GM12878 (cell line): ENCODE results near the gene XPNPEP2. TPM values are rescaled to one million over a fixed set of nuclear protein-coding genes. Genes with fewer than 3 reads are reported as not detected.

Source experiments
- ATAC-seq: fragments of 200-7000 bp; cut with Tn5 transposase; 3 replicates; pipeline ENCODE4 v1.9.1; 2020; ENCODE audit warnings: mild to moderate bottlenecking, moderate library complexity
- BruUV-seq: library from RNA; stranded (reverse); fragments of 400-500 nt; replicated peaks from 2 replicates; lab custom pipeline; 2021; lab: Mats Ljungman, UMichigan
- CTCF ChIA-PET: fragments of 300-600 bp; sonication (Branson Sonifier 250); formaldehyde crosslinking; extraction: SDS; loops from one replicate; lab custom pipeline; 2021; ENCODE audit warnings: inconsistent platforms; lab: Yijun Ruan, JAX
- POLR2A ChIA-PET: fragments of 350-600 bp; formaldehyde crosslinking; extraction: SDS; loops from one replicate; lab custom pipeline; 2021; ENCODE audit warnings: inconsistent platforms; lab: Charles Lee
- RAD21 ChIA-PET: fragments of 300-600 bp; sonication (Branson Sonifier 250); formaldehyde crosslinking; loops from one replicate; lab custom pipeline; 2023; ENCODE audit warnings: antibody characterized with exemption; ENCODE audit not compliant: unreplicated experiment; lab: Charles Lee
- SMC1A ChIA-PET: fragments of 300-600 bp; sonication (Branson Sonifier 250); formaldehyde crosslinking; loops from one replicate; lab custom pipeline; 2023; ENCODE audit not compliant: unreplicated experiment, uncharacterized antibody; lab: Charles Lee
- DNase-seq: peaks from one replicate; pipeline ENCODE4 v3.0.0-alpha.2; 2011; ENCODE audit warnings: low read depth, low spot score
- FAIRE-seq: peaks from 3 replicates; lab custom pipeline; 2011; peaks lifted over from hg19 to GRCh38; lab: Jason Lieb, UNC
- H2AFZ ChIP-seq: 2 replicates; pipeline ENCODE4 v1.6.0; 2011; ENCODE audit warnings: low read depth, low read length, control low read depth; ENCODE audit not compliant: control insufficient read depth
- H3K27ac ChIP-seq: 2 replicates; pipeline ENCODE4 v1.5.1; 2011; ENCODE audit warnings: control low read depth; ENCODE audit not compliant: control insufficient read depth, insufficient read depth
- H3K27me3 ChIP-seq, 2 experiments: replicated peaks in 1 of 2; 2 replicates each; pipeline versions ENCODE4 v1.6.0 to v1.6.1; 2011; ENCODE audit warnings: low read length in 1 of 2; ENCODE audit not compliant: control insufficient read depth in 2 of 2, insufficient read depth in 2 of 2
- H3K36me3 ChIP-seq, 2 experiments: 2 replicates each; pipeline ENCODE4 v1.5.1; 2011; ENCODE audit warnings: low read length in 1 of 2; ENCODE audit not compliant: control insufficient read depth in 2 of 2, insufficient read depth in 2 of 2
- H3K4me1 ChIP-seq: 2 replicates; pipeline ENCODE4 v1.6.1; 2011; ENCODE audit warnings: mild to moderate bottlenecking, low read length, moderate library complexity, mixed read lengths; ENCODE audit not compliant: control insufficient read depth, insufficient read depth
- H3K4me2 ChIP-seq: 2 replicates; pipeline ENCODE4 v1.6.0; 2011; ENCODE audit warnings: control low read depth; ENCODE audit not compliant: control insufficient read depth, insufficient read depth
- H3K4me3 ChIP-seq: fragments of 200-600 bp; sonication (generic); 2 replicates; pipeline ENCODE4 v1.5.1; 2016
- H3K79me2 ChIP-seq: 2 replicates; pipeline ENCODE4 v1.6.0; 2011; ENCODE audit warnings: low read length; ENCODE audit not compliant: control insufficient read depth, insufficient read depth
- H3K9ac ChIP-seq: 2 replicates; pipeline ENCODE4 v1.8.0; 2011; ENCODE audit warnings: low read length, control low read depth, mixed read lengths; ENCODE audit not compliant: control insufficient read depth, insufficient read depth
- H3K9me3 ChIP-seq: replicated peaks from 3 replicates; pipeline ENCODE4 v1.5.1; 2011; ENCODE audit warnings: mild to moderate bottlenecking, low read length; ENCODE audit not compliant: control insufficient read depth, insufficient read depth
- H4K20me1 ChIP-seq: 2 replicates; pipeline ENCODE4 v1.6.0; 2011; ENCODE audit not compliant: control insufficient read depth, insufficient read depth
- EED ChIP-seq: sonication (generic); IDR thresholded peaks from 2 replicates; pipeline ENCODE4 v1.6.1; 2016; ENCODE audit warnings: antibody characterized with exemption, low read depth
- HDAC6 ChIP-seq: fragments of 200-600 bp; sonication (generic); IDR thresholded peaks from one replicate; pipeline ENCODE4 v1.8.0; 2017; ENCODE audit warnings: antibody characterized with exemption; ENCODE audit not compliant: unreplicated experiment
- IKZF2 ChIP-seq, 2 experiments: fragments of 450-650 bp; IDR thresholded peaks; 2 replicates each; pipeline ENCODE4 v1.6.1; 2017; ENCODE audit warnings: mild to moderate bottlenecking in 2 of 2, moderate library complexity in 2 of 2
- KAT2A ChIP-seq: conservative IDR thresholded peaks from 2 replicates; pipeline ENCODE4 v1.6.1; 2011; ENCODE audit warnings: low read depth, low read length; ENCODE audit not compliant: control insufficient read depth
- KLF5 ChIP-seq: fragments of 450-650 bp; IDR thresholded peaks from 2 replicates; pipeline ENCODE4 v1.6.1; 2014; ENCODE audit warnings: mild to moderate bottlenecking; ENCODE audit not compliant: partially characterized antibody
- MEF2A ChIP-seq: IDR thresholded peaks from 2 replicates; pipeline ENCODE4 v1.6.1; 2011; ENCODE audit warnings: low read depth, mild to moderate bottlenecking, low read length, moderate library complexity; ENCODE audit not compliant: insufficient read depth
- NFXL1 ChIP-seq: fragments of 450-650 bp; IDR thresholded peaks from 2 replicates; pipeline ENCODE4 v1.6.1; 2017; ENCODE audit warnings: antibody characterized with exemption, mild to moderate bottlenecking, borderline replicate concordance
- NR2C1 ChIP-seq: fragments of 450-650 bp; IDR thresholded peaks from 2 replicates; pipeline ENCODE4 v1.6.1; 2017; ENCODE audit warnings: antibody characterized with exemption, mild to moderate bottlenecking, moderate library complexity
- RAD21 ChIP-seq: IDR thresholded peaks from 2 replicates; pipeline ENCODE4 v1.6.1; 2011; ENCODE audit warnings: mild to moderate bottlenecking, low read depth, low read length, moderate library complexity; ENCODE audit not compliant: insufficient read depth
- SUPT20H ChIP-seq: IDR thresholded peaks from 2 replicates; pipeline ENCODE4 v1.6.1; 2011; ENCODE audit warnings: low read depth, mild to moderate bottlenecking, low read length, moderate library complexity, borderline replicate concordance; ENCODE audit not compliant: control insufficient read depth
- TAF1 ChIP-seq: IDR thresholded peaks from 2 replicates; pipeline ENCODE4 v1.6.1; 2011; ENCODE audit warnings: mild to moderate bottlenecking, low read depth, low read length, borderline replicate concordance
- TCF7 ChIP-seq: IDR thresholded peaks from 2 replicates; pipeline ENCODE4 v1.6.1; 2014; ENCODE audit warnings: antibody characterized with exemption, borderline replicate concordance
- WRNIP1 ChIP-seq: IDR thresholded peaks from 2 replicates; pipeline ENCODE4 v1.6.1; 2011; ENCODE audit warnings: low read depth, low read length, improper control_type of control experiment, borderline replicate concordance
- ZNF24 ChIP-seq: fragments of 450-650 bp; IDR thresholded peaks from 2 replicates; pipeline ENCODE4 v1.6.1; 2017; ENCODE audit warnings: antibody characterized with exemption, mild to moderate bottlenecking
- ZNF274 ChIP-seq: IDR thresholded peaks from one replicate; pipeline ENCODE4 v1.8.0; 2011; ENCODE audit not compliant: insufficient read length, insufficient read depth
- WGBS: methylation state at CpG from one replicate; pipeline ENCODE4 v1.1.6; 2016; ENCODE audit warnings: low lambda C conversion rate; ENCODE audit not compliant: insufficient replicate concordance, insufficient coverage; ENCODE audit errors: missing lambda C conversion rate; 5-methylcytosine and 5-hydroxymethylcytosine counted together
- in situ Hi-C: fragments of 300-500 bp; cut with MboI; formaldehyde crosslinking; loops from 9 replicates; pipeline ENCODE4 v1.14.3; 2018; ENCODE audit warnings: mixed read lengths
- intact Hi-C: fragments of 100-400 bp; cut with micrococcal nuclease; formaldehyde crosslinking; loops from one replicate; pipeline ENCODE4 v1.14.2; 2022; ENCODE audit not compliant: unreplicated experiment
- polyA plus RNA-seq, 11 experiments: library from polyadenylated mRNA; depleted of rRNA in 4 of 11; unstranded in 6 of 11; stranded (reverse) in 5 of 11; fragments of >200 nt; fragmentation: Nextera tagmentation in 4 of 11; fragmentation: Illumina TruSeq in 1 of 11; extraction: Ambion mirVana in 4 of 11; extraction: Trizol in 1 of 11; gene quantifications; 1 replicate in 1 of 11; 2 replicates in 10 of 11; pipeline versions ENCODE4 v1.2.1 to v1.2.3, GENCODE V29; 2011 to 2016; ENCODE audit warnings: inconsistent platforms in 2 of 11, missing spikeins in 2 of 11, low read depth in 1 of 11
- total RNA-seq, 4 experiments: library from RNA; depleted of rRNA in 3 of 4; stranded (reverse); fragments of >200 nt in 3 of 4; fragmentation: Illumina TruSeq in 1 of 4; extraction: Trizol in 1 of 4; gene quantifications; 2 replicates each; pipeline versions ENCODE4 v1.2.1 to v1.2.3, GENCODE V29; 2013 to 2021

Gene XPNPEP2
- total and polyA plus RNA-seq, 10 of the 15 experiments (the other 5 are each of a cell fraction or from before 2014, with no cell fraction given), result 0.04 to 0.37 (median 0.15) TPM

GRCh38 chrX:129701624-129702069 lies 37.1 kb upstream of the XPNPEP2 start:
- TF ChIP-seq NR2C1, result no peak
- no peak for TF ChIP-seq NFXL1
- no peak for TF ChIP-seq TCF7
- TF ChIP-seq TAF1, result no peak
- TF ChIP-seq MEF2A, result no peak
- no peak for TF ChIP-seq KLF5
- H4K20me1 ChIP-seq, result no peaks in the 10 kb centered on the region
- H3K27me3 ChIP-seq, result no peaks in the 10 kb centered on the region
- H3K4me1 ChIP-seq, result no peaks in the 10 kb centered on the region
- DNase-seq, result no peak
- intact Hi-C loops (no loop called here), in situ Hi-C loops (no loop called here)
- FAIRE-seq, result no peak
- H3K27ac ChIP-seq, result no peak overlapping the region
- H3K36me3 ChIP-seq, result no peaks in the 10 kb centered on the region
- ChIA-PET CTCF (no interaction called here), RAD21 (no interaction called here), SMC1A (no interaction called here), POLR2A (no interaction called here)
- no peaks in the 10 kb centered on the region for H3K79me2 ChIP-seq
- no peak overlapping the region for H2AFZ ChIP-seq
- no TSS peak for BruUV-seq
- no peaks in the 10 kb centered on the region for H3K9me3 ChIP-seq
- H3K4me3 ChIP-seq, result no peak overlapping the region
- H3K9ac ChIP-seq, result no peak overlapping the region
- 26% methylated on average over 8 of the region's 8 CpGs for WGBS
- H3K4me2 ChIP-seq, result no peak overlapping the region
- no peak for ATAC-seq

- 0 out of 3 replicates have a peak, but pooled peaks cover 2% of the 10 kb centered on the region for H3K9me3 ChIP-seq
- ATAC-seq, result no peak
- ChIA-PET CTCF (no interaction called here), SMC1A (no interaction called here), RAD21 (no interaction called here), POLR2A (no interaction called here)
- H3K9ac ChIP-seq, result no peak overlapping the region
- H4K20me1 ChIP-seq, result no peaks in the 10 kb centered on the region
- H3K27ac ChIP-seq, result no peak overlapping the region
- 0% methylated on average over 2 of the region's 2 CpGs for WGBS
- no peaks in the 10 kb centered on the region for H3K36me3 ChIP-seq
- no peaks in the 10 kb centered on the region for H3K4me1 ChIP-seq
- no peak for DNase-seq
- no peak overlapping the region for H3K4me2 ChIP-seq
- in situ Hi-C loops, result no loop called here
- no peak overlapping the region for H3K4me3 ChIP-seq
- H2AFZ ChIP-seq, result no peak overlapping the region
- intact Hi-C loops, result no loop called here
- no peaks in the 10 kb centered on the region for H3K79me2 ChIP-seq
- FAIRE-seq, result no peak
- TF ChIP-seq SUPT20H (no peak), KAT2A (no peak), EED (no peak), HDAC6 (no peak), IKZF2 (IDR thresholded peaks at IDR 0.05) (no peak), ZNF24 (no peak), ZNF274 (no peak), RAD21 (no peak), WRNIP1 (no peak)
- BruUV-seq, result no TSS peak
- H3K27me3 ChIP-seq, result no peaks in the 10 kb centered on the region
Measured at GRCh38 chrX:129704491-129704890, 34.3 kb upstream of the XPNPEP2 start.
